GM12873 (cell line): ENCODE measurements around the gene MYO5A.
A peak's percentile ranks its signal among the peaks of the same experiment; 100 is the strongest.

Experiments used
- TF ChIP-seq, protein P1 (sequence below): IDR thresholded peaks from 2 replicates; pipeline ENCODE4 v1.5.1; 2012; ENCODE audit warnings: low read depth, mild to moderate bottlenecking, moderate library complexity, low read length, control low read depth; ENCODE audit not compliant: insufficient read depth; ENCODE audit errors: missing control alignments

MYO5A gene

DNA sequence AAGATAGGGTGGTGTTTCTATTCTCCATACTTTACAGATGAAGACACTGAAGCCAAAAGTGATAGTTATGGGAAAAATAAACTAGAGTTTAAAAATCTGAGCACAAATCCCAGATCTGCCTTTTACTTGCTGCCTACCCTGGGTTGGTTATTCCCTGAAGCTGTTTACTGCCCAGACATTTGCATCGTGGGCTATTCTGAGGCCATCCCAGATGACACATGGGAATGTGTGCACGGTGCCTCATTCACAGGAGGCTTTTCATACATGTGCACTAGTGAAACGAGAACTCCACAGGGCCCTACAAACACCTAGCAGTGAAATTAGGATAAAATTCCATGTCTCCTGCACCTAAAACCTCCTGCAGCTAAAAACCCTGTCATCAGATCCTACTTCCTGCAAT, 250.5 kb downstream of the MYO5A start:
- TF ChIP-seq, protein P1, sequence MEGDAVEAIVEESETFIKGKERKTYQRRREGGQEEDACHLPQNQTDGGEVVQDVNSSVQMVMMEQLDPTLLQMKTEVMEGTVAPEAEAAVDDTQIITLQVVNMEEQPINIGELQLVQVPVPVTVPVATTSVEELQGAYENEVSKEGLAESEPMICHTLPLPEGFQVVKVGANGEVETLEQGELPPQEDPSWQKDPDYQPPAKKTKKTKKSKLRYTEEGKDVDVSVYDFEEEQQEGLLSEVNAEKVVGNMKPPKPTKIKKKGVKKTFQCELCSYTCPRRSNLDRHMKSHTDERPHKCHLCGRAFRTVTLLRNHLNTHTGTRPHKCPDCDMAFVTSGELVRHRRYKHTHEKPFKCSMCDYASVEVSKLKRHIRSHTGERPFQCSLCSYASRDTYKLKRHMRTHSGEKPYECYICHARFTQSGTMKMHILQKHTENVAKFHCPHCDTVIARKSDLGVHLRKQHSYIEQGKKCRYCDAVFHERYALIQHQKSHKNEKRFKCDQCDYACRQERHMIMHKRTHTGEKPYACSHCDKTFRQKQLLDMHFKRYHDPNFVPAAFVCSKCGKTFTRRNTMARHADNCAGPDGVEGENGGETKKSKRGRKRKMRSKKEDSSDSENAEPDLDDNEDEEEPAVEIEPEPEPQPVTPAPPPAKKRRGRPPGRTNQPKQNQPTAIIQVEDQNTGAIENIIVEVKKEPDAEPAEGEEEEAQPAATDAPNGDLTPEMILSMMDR = no peak

DNA sequence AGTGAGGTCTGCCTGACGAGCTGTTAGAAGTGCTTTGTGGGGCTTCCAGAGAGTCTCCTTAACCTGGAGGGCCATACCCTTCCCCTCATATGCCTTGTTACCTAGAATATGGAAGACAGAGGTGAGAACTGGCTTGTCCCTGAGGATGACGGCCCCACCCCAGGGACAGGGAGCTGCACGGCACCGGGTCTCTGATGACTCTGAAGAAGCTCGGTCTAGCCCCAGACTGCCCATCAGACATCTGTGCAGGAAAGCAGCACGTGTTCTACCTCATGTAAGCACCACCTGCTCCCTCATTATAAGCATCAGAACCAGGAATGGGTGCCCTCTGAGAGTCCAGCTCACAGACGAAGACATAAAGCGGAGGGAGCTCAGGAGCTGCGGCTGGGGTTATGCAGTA, 251.1 kb downstream of the MYO5A start:
- TF ChIP-seq, protein P1 = no peak

- TF ChIP-seq, protein P1 = no peak
Measured at GRCh38 chr15:52276256-52276770, 252.4 kb downstream of the MYO5A start.

GRCh38 chr15:52263563-52264282, 265.0 kb downstream of the MYO5A start:
- TF ChIP-seq, protein P1 = no peak

DNA sequence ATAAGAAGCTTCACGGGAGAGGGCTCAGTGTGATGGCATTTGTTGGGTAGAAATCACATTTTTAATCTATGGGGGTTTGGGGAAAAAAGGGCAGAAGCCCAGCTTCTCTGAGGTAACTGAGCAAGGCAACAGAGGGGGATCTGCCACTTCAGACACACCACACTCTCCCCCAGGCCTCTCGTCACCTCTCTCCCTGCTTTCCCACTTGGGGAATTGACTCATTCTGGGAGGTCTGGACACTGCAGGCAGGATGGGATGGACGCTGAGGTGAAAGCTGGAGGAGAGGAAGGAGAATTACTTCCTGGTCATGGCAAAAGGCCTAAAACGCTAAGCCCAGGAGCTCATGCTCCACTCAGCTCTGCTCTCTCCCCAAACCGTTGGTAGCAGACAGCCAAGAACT, 266.3 kb downstream of the MYO5A start:
- TF ChIP-seq, protein P1 = no peak

GRCh38 chr15:52261498-52262242, 267.0 kb downstream of the MYO5A start:
- TF ChIP-seq, protein P1 = peak; percentile 16

GRCh38 chr15:52261026-52261425, 267.7 kb downstream of the MYO5A start:
- TF ChIP-seq, protein P1 = no peak
